ENCODE results near the gene HTATSF1.

The HTATSF1 gene

DNA sequence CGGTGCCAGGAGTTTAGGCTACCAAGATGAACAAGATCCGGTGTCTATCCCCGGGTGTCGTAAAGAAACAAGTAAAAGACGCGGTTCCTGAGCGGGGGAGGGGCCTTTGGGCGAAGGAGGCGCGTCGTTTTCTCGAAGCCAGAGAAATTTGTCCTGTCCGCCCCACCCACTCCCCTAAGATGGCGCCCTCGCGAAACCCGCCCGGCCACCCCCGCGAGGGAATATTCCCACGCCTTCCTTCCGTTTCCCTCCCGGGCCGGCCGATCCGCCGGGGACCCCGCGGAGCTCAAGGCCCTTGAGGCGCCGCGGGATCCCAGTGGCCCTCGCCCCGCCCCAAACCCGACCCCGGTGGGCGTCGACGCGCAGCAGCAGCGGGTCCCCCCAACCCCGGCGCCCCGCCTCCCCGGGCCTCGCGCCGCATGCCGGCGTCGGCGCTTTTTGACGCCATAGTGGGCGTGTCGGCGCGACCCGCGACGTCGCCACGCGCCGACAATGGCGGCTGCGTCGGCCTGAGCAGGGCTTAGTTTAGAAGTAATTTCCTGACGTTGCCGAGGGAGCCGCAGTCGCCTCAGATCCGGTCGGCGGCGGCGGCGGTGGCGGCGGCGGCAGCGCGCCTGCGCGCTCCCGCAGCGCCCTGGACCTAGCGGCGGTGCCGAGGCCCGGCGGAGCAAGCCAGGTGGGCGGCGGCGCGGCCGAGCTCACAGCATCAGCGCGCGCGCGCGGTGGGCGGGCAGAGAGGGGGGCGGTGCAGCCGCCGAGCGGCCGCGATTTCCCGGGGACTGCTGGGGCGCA lies 432 bp upstream of the HTATSF1 start:
- peak; percentile 89 for DNase-seq

DNA sequence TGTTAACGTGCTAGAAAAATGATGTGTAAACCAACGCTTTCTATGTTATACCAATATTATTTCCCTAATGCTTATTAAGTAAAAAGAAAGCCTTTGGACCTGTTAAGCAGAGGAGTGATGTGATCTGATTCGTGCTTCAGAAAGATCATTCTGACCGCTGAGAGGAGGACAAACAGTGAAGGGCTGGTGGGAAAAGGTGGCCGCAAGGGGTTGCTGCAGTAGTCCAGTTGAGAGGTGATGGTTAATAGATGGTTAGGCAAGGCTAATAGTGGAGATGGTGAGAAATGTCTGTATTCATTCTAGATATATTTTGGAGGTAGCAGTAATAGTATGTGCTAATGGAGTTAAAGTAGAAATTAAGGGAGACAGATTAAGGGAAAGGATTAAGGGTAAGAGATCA lies 21.7 kb downstream of the HTATSF1 start:
- DNase-seq = no peak

DNA sequence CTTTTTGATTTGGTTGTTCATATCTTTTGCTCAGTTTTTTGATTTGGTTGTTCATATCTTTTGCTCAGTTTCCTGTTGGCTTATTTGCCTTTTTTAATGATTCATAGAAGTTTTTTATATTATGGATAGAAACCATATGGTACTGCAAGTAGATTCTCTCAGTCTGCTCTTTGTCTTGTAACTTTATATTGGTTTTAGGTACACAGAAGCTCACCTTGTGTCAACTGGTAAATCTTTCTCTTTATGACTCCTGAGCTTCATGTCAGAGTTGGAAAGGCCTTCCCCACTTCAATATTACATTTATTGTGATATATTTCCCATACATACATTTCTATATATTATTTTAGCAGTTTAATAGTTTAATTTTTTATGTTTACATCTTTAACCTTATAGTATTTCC lies 26.4 kb downstream of the HTATSF1 start:
- DNase-seq = no peak

DNA sequence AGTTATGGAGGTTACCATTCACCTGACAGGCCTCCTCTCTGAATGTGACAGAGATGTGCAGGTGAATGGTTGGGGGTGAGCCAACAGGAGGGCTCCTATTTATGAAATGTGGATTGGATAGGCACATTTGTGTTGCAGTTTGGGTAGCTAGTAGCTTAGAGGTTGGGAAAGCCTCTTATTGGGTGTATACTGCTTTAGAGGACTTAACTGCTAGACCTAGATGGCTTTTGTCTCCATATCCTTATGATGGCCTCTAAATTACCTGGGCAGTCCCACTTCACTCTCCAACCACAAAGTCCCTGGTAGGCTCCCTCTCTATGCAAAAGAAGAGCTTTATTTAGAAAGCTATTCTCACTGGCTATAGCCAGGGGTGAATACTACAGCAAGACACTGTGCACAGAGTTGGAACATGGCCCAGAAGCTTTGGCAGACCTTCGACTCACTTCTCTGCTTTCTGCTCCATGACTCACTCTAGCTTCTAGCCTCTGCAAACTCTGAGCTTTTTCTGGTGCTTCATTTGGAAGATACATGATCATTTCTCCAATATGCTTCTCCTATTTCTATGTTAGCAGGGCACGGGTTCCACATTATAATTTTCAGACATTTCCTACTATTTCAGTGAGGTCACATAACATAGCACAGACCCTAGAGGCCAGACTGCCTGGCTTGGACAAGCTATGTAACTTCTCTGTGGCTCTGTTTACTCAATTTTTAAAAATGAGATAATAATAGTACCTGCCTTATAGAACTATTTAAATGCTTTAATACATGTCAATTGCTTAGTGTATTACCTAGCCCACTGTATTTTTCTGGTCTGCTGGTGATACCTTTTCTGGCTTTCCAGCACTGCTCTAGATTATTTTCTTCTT lies 28.6 kb downstream of the HTATSF1 start:
- no peak for DNase-seq

DNA sequence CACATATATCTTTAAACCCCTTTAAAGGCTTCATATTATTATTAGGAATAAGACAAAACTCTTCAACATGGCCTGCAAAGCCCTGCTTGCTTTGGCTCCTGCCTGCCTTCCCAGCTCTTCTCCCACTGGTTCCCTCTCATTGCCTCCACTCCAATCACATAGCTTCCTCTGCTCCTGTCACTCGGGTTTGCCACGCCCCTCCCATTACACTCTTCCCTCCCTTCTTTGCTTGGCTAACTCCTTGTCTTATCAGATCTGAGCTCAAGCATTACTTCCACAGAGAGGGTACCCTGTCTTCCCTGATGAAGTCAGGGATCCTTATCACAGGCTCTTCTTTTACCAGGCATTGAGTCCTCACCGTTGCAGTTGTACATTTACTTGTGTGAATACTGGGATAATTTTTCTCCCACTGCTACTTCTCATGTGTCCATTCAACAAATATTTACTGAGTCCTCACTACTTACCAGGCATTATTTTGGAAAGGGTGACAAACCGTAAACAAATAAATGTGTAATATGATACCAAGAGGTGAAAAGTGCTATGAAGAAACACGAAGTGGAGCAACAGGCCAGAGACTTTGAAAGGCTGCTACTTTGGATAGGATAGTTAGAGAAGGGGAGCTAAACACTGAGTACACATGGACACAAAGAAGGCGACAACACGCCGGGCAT lies 31.4 kb downstream of the HTATSF1 start:
- no peak for DNase-seq

DNA sequence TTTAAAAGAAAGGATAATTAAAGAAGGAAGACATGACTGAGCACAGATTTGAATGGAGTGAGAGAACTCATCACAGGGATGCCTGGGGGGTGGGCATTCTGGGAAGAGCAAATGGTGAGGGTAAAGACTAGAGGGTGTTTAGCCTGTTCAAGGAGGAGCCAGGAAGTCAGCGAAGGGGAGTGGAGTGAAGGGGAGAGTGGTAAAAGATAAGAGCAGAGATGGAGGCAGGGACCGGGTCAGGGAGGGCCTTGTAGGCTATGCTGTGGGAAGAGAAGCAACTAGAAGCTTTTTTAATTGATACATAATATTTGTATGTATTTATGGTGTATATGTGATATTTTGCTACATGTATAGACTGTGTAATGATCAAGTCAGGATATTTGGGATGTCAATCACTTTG lies 32.4 kb downstream of the HTATSF1 start:
- DNase-seq = no peak

DNA sequence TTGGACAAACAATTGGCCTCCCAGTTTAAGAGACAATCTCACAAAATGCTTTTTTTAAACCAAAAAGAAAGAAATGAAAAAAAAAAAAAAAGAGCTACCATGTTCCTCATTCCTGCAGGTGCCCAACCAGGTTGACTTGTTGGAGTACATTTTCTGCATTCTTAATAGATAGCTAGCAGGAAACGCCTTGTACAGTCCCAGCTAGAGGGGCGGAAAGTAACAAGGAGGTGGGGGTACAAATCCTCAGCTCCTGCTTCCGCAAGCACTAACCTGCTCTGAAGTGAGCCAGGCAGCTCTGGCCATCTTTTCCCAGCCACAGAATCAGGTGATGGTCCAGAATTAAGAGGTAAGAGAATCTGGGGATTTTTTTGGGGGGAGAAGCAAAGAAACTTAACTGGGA lies 34.6 kb downstream of the HTATSF1 start, which contains the start of gene VGLL1:
TSS of gene VGLL1 (plus strand) at position 265 of the 400 bp plus-strand sequence. CDS start 3,806 bp downstream, outside the sequence.
- no peak for DNase-seq

DNA sequence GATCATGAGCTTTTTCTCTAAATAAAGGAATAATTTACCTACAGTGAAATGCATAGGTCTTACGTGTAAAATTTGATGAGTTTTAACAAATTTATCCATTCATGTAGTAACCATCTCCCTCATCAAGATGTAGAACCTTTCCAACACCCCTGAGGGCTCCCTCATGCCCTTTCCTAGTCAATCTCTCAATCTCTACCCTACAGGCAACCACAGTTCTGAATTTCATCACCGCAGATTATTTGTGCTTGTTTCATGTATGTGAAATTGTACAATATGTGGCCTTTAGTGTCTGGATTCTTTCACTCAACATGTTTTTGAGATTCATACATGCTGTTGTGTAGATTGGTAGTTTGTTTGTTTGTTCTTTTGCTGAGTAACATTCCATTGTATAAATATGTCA lies 36.7 kb downstream of the HTATSF1 start:
- no peak for DNase-seq

DNA sequence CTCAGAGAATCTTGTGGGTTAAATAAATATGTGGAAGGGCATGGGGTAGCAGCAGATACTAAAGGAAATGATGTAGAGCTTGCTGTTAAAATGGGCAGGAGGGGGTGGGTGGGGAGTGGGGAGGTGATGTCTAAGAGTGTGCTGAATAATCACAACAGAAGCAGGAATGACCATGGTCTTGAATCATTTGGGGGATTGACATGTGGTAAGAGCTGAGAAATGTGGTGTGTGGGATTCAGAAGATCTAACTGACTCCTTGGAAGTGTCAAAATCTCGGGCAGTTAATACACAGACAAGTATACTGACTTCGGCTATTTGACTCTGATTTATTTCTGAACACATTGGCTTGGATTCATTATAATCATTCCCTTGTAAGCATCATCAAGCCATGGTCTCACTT lies 41.4 kb downstream of the HTATSF1 start:
- DNase-seq = no peak

DNA sequence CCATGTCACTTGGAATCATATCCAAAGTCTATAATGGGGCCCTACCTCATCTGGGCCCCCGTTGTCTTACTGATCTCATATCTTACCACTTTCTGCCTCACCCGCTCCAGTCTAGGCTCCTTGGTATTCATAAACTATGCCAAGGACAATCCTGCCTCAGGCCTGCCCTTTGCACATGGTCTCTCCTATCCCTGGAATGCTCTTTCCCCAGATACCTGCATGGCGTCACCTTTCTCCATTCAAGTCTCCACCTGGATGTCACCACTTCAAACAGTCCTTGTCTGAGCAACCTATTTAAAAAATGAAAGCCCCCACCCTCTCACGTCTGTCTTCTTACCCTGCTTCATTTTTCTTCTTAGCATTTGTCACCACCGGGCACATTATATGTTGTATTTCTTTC lies 42.8 kb downstream of the HTATSF1 start:
- DNase-seq = no peak

DNA sequence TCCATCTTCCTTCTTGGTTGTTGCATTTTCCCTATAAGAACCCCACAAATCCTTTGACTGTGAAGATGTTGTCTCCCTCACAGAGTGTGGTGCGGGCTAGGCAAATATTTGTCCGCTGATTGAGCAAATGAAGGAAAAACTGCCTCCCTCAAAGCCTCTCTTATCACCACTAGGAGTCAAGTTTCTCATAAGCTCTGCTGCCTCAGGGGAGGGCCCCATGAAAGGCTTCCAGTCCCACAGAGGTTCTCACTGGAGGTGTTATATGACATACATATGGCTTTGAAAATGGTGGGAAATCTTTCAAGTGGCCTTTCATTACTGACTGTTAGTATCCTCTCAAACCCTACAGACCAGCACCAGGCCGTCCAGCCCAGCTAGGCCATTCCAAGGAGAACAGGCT lies 43.9 kb downstream of the HTATSF1 start:
- no peak for DNase-seq

DNA sequence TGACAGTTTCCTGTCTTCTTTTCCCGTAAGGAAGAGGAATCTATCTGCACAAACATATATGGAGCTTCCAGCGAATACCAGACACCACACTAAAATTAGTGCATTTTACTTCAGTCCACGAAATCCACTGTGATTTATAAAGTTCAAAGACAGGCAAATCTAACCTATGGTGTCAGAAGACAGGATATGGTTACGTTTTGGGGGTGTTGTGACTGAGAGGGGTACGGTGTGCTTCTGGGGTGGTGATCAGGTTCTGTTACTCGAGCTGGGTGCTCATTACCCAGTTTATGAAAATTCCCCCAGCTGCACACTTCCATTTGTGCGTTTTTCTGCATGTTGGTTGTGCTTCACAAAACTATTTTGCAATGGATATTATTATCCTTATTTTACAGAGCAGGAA lies 44.9 kb downstream of the HTATSF1 start:
- DNase-seq = no peak

DNA sequence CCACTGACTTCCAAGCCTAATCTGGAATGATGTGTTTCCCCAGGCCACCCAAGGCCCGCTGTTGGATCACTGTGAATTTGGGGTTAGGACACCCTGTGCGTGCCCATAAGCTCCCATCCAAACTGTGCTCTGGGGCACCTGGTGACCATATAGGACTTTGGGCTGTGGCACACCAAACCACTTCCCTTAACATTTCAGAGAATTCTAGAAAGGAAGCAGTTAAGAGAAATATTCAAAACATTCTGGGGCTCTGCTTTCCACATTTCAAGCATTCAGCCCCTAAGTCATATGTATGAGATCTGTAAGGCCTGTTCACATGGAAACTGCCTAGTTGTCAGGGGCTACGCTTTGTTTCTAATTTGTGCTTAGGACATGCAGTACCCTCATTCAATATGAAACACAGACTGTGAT lies 49.0 kb downstream of the HTATSF1 start:
- DNase-seq = peak; percentile 6

DNA sequence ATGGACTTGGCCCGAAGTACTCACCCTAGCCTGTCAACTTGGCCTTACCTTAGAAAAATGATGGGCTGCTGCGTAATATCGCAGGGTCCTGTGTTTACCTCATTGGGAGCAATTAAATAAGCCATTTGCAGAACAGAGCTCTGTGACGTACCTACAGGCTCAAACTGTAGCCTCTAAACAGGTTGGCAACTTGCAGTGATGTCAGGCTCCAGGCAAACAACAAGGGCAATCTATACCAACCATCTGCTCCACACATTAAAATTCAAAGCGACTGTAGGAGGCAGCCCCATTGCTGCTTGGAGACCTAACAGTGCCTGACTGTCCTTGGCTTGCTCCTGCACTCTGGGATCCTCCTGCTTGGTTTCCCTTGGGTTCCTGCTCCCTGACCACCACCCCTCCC lies 51.8 kb downstream of the HTATSF1 start:
- no peak for DNase-seq

DNA sequence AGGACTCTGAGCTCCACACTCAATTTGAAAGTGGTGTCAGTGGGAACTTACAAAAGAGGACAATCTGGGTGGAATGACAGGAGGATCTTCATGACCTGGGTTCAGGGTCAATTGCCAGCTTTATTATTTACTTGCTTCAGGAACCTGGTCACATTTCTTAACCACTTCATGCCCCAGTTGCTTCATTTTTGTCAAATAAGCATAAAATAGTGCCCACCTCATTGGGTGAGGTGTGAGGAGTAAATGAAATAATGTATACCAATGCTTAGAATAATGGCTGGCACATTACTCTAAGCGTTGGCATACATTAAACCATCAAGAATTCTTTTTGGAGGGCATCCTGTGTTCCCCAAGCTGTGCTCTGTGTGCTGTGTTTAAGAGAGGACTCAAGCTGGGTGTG lies 54.0 kb downstream of the HTATSF1 start:
- DNase-seq = no peak

DNA sequence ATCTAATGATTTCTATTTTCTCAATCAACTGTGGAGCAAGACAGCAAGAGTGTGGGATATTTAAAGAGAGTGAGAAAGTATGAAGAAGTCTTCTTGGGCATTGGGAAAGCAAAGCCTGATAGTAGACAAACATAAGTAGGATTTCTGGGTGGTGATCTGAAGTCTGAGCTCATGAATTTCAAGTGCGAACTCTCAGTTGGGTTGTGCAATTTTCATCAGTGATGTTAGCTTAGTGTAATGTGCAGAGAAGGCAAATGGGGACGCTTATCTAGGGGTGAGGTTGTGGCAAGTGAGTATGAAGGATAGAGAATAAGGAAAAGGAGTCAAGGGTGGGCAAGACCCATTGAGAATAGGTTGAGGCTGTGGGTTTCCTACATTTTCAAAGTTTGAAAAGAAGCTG lies 58.3 kb downstream of the HTATSF1 start:
- DNase-seq = no peak

Data from activated CD4-positive, alpha-beta T cell treated with anti-CD3 and anti-CD28 coated beads, Interleukin-2, Interleukin-6, amounts not matched to agents 100 ng/mL and 50 ng/mL, durations not matched to agents 16 hours and 8 hours (primary cell).